Lower lobe of right lung (tissue), 2 donors: ENCODE measurements around the gene PCSK6. TPM values are rescaled to one million over a fixed set of nuclear protein-coding genes. Genes with fewer than 3 reads are reported as not detected.

Source experiments
- ATAC-seq, 2 donors: fragments of 200-7000 bp; cut with Tn5 transposase; one replicate each; pipeline ENCODE4 v1.9.1; 2020 to 2022; ENCODE audit warnings: mild to moderate bottlenecking in 2 of 2, moderate library complexity in 2 of 2
- DNase-seq: peaks from one replicate; pipeline ENCODE4 v3.0.0-alpha.2; 2020
- H3K27ac ChIP-seq: fragments of 200-600 bp; one replicate; pipeline ENCODE4 v1.8.0; 2022
- H3K27me3 ChIP-seq: fragments of 200-600 bp; one replicate; pipeline ENCODE4 v1.8.0; 2022; ENCODE audit warnings: low read depth
- H3K36me3 ChIP-seq: fragments of 200-600 bp; one replicate; pipeline ENCODE4 v1.8.0; 2022; ENCODE audit warnings: mild to moderate bottlenecking
- H3K4me1 ChIP-seq: fragments of 200-600 bp; one replicate; pipeline ENCODE4 v1.8.0; 2022
- H3K4me3 ChIP-seq: fragments of 200-600 bp; one replicate; pipeline ENCODE4 v1.8.0; 2022; ENCODE audit warnings: mild to moderate bottlenecking
- H3K9me3 ChIP-seq: fragments of 200-600 bp; one replicate; pipeline ENCODE4 v1.8.0; 2022
- CTCF ChIP-seq: fragments of 200-600 bp; IDR thresholded peaks from one replicate; pipeline ENCODE4 v1.8.0; 2022; ENCODE audit warnings: antibody characterized with exemption, mild to moderate bottlenecking
- intact Hi-C: fragments of 100-400 bp; cut with DNase I; formaldehyde crosslinking; loops from one replicate; pipeline ENCODE4 v1.11.0; 2022
- total RNA-seq: library from RNA; stranded (reverse); fragmentation: NEBNext Ultra II Directional; extraction: Animal tissue kit (Norgen Biotek cat#: 25700); gene quantifications from one replicate; pipeline ENCODE4 v1.2.1, GENCODE V29; 2021
- donor health status: DM: no; HTN: yes; CAD: no; lungs with severe emphysema.

The PCSK6 gene
- total RNA-seq, 1 donor from 2014 or later, result 12.3 TPM

GRCh38 chr15:101522091-101522490, 32.6 kb upstream of the PCSK6 start:
- Histone ChIP-seq H3K27ac (no peak overlapping the region), H3K36me3 (no peaks in the 10 kb centered on the region), H3K9me3 (peaks cover 13% of the 10 kb centered on the region), H3K4me3 (no peak overlapping the region), H3K27me3 (no peaks in the 10 kb centered on the region), H3K4me1 (no peaks in the 10 kb centered on the region)
- intact Hi-C loops, result no loop called here
- TF ChIP-seq CTCF, result no peak
- ATAC-seq (no peak), DNase-seq (no peak)

GRCh38 chr15:101521591-101521990, 32.1 kb upstream of the PCSK6 start:
- intact Hi-C loops, result no loop called here
- Histone ChIP-seq H3K9me3 (peaks cover 18% of the 10 kb centered on the region), H3K36me3 (no peaks in the 10 kb centered on the region), H3K4me3 (no peak overlapping the region), H3K27ac (no peak overlapping the region), H3K4me1 (no peaks in the 10 kb centered on the region), H3K27me3 (no peaks in the 10 kb centered on the region)
- ATAC-seq (no peak), DNase-seq (no peak)
- no peak for TF ChIP-seq CTCF

GRCh38 chr15:101521069-101521468, 31.6 kb upstream of the PCSK6 start:
- Histone ChIP-seq H3K4me3 (no peak overlapping the region), H3K27me3 (no peaks in the 10 kb centered on the region), H3K9me3 (peaks cover 22% of the 10 kb centered on the region), H3K4me1 (no peaks in the 10 kb centered on the region), H3K36me3 (no peaks in the 10 kb centered on the region), H3K27ac (no peak overlapping the region)
- DNase-seq (no peak), ATAC-seq (no peak)
- intact Hi-C loops, result no loop called here
- TF ChIP-seq CTCF, result no peak

- Histone ChIP-seq H3K9me3 (peaks cover 29% of the 10 kb centered on the region), H3K27ac (no peak overlapping the region), H3K36me3 (no peaks in the 10 kb centered on the region), H3K27me3 (no peaks in the 10 kb centered on the region), H3K4me1 (no peaks in the 10 kb centered on the region), H3K4me3 (no peak overlapping the region)
- DNase-seq, result no peak
- ATAC-seq, result no peak
- no peak for TF ChIP-seq CTCF
- intact Hi-C loops, result no loop called here
Measured at GRCh38 chr15:101520395-101520794, 30.9 kb upstream of the PCSK6 start.

- no peaks in the 10 kb centered on the region for H3K27me3 ChIP-seq
- intact Hi-C loops, result no loop called here
- H3K36me3 ChIP-seq, result no peaks in the 10 kb centered on the region
- ATAC-seq (no peak), DNase-seq (no peak)
- no peak overlapping the region for H3K4me3 ChIP-seq
- H3K4me1 ChIP-seq, result no peaks in the 10 kb centered on the region
- H3K27ac ChIP-seq, result no peak overlapping the region
- TF ChIP-seq CTCF, result no peak
- H3K9me3 ChIP-seq, result peaks cover 29% of the 10 kb centered on the region
Measured at GRCh38 chr15:101517504-101517903, 28.0 kb upstream of the PCSK6 start.

GRCh38 chr15:101514318-101514717, 24.8 kb upstream of the PCSK6 start:
- H3K4me1 ChIP-seq, result no peaks in the 10 kb centered on the region
- no peak for ATAC-seq
- H3K9me3 ChIP-seq, result peaks cover 29% of the 10 kb centered on the region
- no peak for TF ChIP-seq CTCF
- H3K27me3 ChIP-seq, result no peaks in the 10 kb centered on the region
- intact Hi-C loops, result no loop called here
- no peaks in the 10 kb centered on the region for H3K36me3 ChIP-seq
- no peak for DNase-seq
- no peak overlapping the region for H3K27ac ChIP-seq
- H3K4me3 ChIP-seq, result no peak overlapping the region
